PFSK-1 (cell line): ENCODE measurements around the gene RIPOR3. TPM values are rescaled to one million over a fixed set of nuclear protein-coding genes. Genes with fewer than 3 reads are reported as not detected.

ENCODE experiments used
- FOXP2 ChIP-seq: optimal IDR thresholded peaks from 2 replicates; pipeline ENCODE3; 2011; ENCODE audit warnings: borderline replicate concordance, control low read depth, inconsistent platforms; ENCODE audit not compliant: insufficient read depth; ENCODE audit errors: extremely low read length, extremely low read depth
- POLR2AphosphoS5 ChIP-seq: IDR thresholded peaks from 2 replicates; pipeline ENCODE4 v1.6.1; 2012; ENCODE audit warnings: low read depth, mild to moderate bottlenecking, control low read depth, low read length, moderate library complexity
- REST ChIP-seq, 2 experiments: IDR thresholded peaks; 2 replicates each; pipeline versions ENCODE4 v1.6.1 to v1.8.0; 2011 to 2012; ENCODE audit warnings: low read depth in 2 of 2, low read length in 2 of 2, control low read depth in 1 of 2, inconsistent platforms in 1 of 2, mild to moderate bottlenecking in 1 of 2, moderate library complexity in 1 of 2; ENCODE audit not compliant: insufficient read depth in 1 of 2
- SIN3A ChIP-seq: IDR thresholded peaks from 2 replicates; pipeline ENCODE4 v1.6.1; 2012; ENCODE audit warnings: mild to moderate bottlenecking, low read length, moderate library complexity, borderline replicate concordance; ENCODE audit not compliant: insufficient read depth
- TAF1 ChIP-seq: IDR thresholded peaks from 2 replicates; pipeline ENCODE4 v1.6.1; 2012; ENCODE audit warnings: low read length, control low read depth, borderline replicate concordance; ENCODE audit not compliant: insufficient read depth
- polyA plus RNA-seq: library from polyadenylated mRNA; unstranded; fragments of >200 nt; gene quantifications from one replicate; pipeline ENCODE4 v1.2.1, GENCODE V29; 2012; ENCODE audit warnings: low read depth, missing spikeins; ENCODE audit not compliant: insufficient read length

RIPOR3 gene
- not detected for polyA plus RNA-seq

- no peak for TF ChIP-seq POLR2AphosphoS5
- TF ChIP-seq TAF1 = no peak
- no peak for TF ChIP-seq SIN3A
- TF ChIP-seq REST (IDR thresholded peaks at IDR 0.05; ENCODE audit: insufficient read depth in 1 of 2, low read depth in 2 of 2, low read length in 2 of 2) = no peak
- no peak for TF ChIP-seq FOXP2
These were observed at the start of gene RIPOR3 for GRCh38 chr20:50690650-50691572. Gene RIPOR3 (minus strand): TSS chr20:50691542. CDS start chr20:50691128, 414 bp downstream.

- no peak for TF ChIP-seq POLR2AphosphoS5
- no peak for TF ChIP-seq SIN3A
- TF ChIP-seq REST (IDR thresholded peaks at IDR 0.05; ENCODE audit: insufficient read depth in 1 of 2, low read depth in 2 of 2, low read length in 2 of 2) = no peak
- TF ChIP-seq FOXP2 = no peak
- TF ChIP-seq TAF1 = no peak
These were observed 46.0 kb upstream of the RIPOR3 start for GRCh38 chr20:50737352-50737751.

- TF ChIP-seq TAF1 (no peak), FOXP2 (no peak), POLR2AphosphoS5 (no peak), REST (IDR thresholded peaks at IDR 0.05; ENCODE audit: insufficient read depth in 1 of 2, low read depth in 2 of 2, low read length in 2 of 2) (no peak), SIN3A (no peak)
These were observed 44.5 kb upstream of the RIPOR3 start for GRCh38 chr20:50735813-50736212.

- TF ChIP-seq SIN3A = no peak
- no peak for TF ChIP-seq REST (IDR thresholded peaks at IDR 0.05; ENCODE audit: insufficient read depth in 1 of 2, low read depth in 2 of 2, low read length in 2 of 2)
- TF ChIP-seq TAF1 = no peak
- no peak for TF ChIP-seq POLR2AphosphoS5
- no peak for TF ChIP-seq FOXP2
These were observed 43.7 kb upstream of the RIPOR3 start for GRCh38 chr20:50734730-50735679.
